GM13976 (cell line): Measurements from ENCODE around the gene SLC25A21.

Experiments used
- DNase-seq: peaks from one replicate; pipeline ENCODE4 v3.0.0; 2012; ENCODE audit warnings: low spot score
- CTCF ChIP-seq: IDR thresholded peaks from 2 replicates; pipeline ENCODE4 v1.5.1; 2012; ENCODE audit warnings: borderline replicate concordance, mild to moderate bottlenecking; ENCODE audit not compliant: insufficient read depth; ENCODE audit errors: extremely low read depth, missing control alignments, control extremely low read depth
- in situ Hi-C: fragments of 300-500 bp; cut with MboI; formaldehyde crosslinking; loops from one replicate; pipeline ENCODE4 v1.12.0; 2022; ENCODE audit warnings: low sequenced_read_pairs, mixed read lengths, inconsistent platforms; ENCODE audit not compliant: unreplicated experiment

The SLC25A21 gene

GRCh38 chr14:36755756-36756155, 416.6 kb downstream of the SLC25A21 start:
- in situ Hi-C loops, result no loop called here
- no peak for TF ChIP-seq CTCF
- DNase-seq, result no peak

DNA sequence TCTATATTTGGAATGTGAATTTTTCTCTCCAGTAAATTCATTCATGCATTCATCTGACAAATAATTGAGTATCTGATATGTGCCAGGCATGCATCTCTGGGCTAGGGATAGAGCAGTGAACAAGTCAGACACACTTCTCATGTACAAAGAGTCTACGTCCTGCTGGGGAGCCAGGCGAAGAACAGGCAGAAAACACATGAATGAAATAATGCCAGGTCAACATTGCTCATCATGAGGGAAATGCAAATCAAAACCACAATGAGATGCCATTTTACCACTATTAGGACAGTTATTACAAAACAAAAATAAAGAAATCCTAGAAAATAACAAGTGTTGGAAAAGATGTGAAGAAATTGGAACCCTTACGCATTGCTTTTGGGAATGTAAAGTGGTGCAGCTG, 420.5 kb downstream of the SLC25A21 start:
- no peak for DNase-seq
- TF ChIP-seq CTCF, result no peak
- in situ Hi-C loops, result no loop called here

GRCh38 chr14:36751106-36751505, 421.3 kb downstream of the SLC25A21 start:
- in situ Hi-C loops, result no loop called here
- TF ChIP-seq CTCF, result no peak
- no peak for DNase-seq

GRCh38 chr14:36750244-36750643, 422.2 kb downstream of the SLC25A21 start:
- DNase-seq, result no peak
- in situ Hi-C loops, result no loop called here
- TF ChIP-seq CTCF, result no peak

- TF ChIP-seq CTCF, result no peak
- in situ Hi-C loops, result no loop called here
- DNase-seq, result no peak
Measured at GRCh38 chr14:36748610-36749213, 423.7 kb downstream of the SLC25A21 start.

GRCh38 chr14:36747411-36748184, 424.8 kb downstream of the SLC25A21 start:
- in situ Hi-C loops, result no loop called here
- no peak for TF ChIP-seq CTCF
- no peak for DNase-seq
